ENCODE measurements around the gene FBXL15. TPM values are rescaled to one million over a fixed set of nuclear protein-coding genes. Genes with fewer than 3 reads are reported as not detected.

The FBXL15 gene
- total RNA-seq, 1 donor from 2014 or later, result 9.8 TPM

DNA sequence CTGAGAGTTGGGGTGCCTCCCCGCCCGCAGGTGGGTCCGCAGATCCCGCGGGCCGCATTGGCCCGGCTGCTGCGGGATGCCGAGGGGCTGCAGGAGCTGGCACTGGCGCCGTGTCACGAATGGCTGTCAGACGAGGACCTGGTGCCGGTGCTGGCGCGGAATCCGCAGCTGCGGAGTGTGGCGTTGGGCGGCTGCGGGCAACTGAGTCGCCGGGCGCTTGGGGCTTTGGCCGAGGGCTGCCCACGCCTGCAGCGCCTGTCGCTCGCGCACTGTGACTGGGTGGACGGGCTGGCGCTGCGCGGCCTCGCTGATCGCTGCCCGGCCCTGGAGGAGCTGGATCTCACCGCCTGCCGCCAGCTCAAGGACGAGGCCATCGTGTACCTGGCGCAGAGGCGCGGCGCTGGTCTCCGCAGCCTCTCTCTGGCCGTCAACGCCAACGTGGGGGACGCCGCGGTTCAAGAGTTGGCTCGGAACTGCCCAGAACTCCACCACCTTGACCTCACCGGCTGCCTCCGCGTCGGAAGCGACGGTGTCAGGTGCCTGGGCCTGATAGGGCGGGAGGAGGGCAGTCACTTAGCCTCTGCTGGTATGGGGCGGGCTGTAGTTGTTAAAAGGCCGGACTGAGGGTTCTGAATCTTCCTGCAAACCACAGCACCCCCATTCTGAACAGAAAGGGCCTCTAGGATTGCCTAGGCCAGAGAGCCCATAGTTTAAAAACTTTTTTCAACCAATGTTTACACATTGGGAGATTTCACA, 1.3 kb downstream of the FBXL15 start:
- Mint-ChIP-seq H3K9me3 (ENCODE audit: unreplicated experiment) (no peaks in the 10 kb centered on the region), H3K4me3 (ENCODE audit: unreplicated experiment) (peak overlapping the region; percentile 96), H3K27me3 (ENCODE audit: unreplicated experiment) (peaks cover 13% of the 10 kb centered on the region), H3K36me3 (ENCODE audit: unreplicated experiment) (peaks cover 1% of the 10 kb centered on the region), H3K4me1 (ENCODE audit: unreplicated experiment) (peaks cover 33% of the 10 kb centered on the region), H3K27ac (ENCODE audit: unreplicated experiment) (peak overlapping the region; percentile 31)
- DNase-seq (ENCODE audit: extremely low spot score, unreplicated experiment), result no peak
- TF ChIP-seq, protein P1, sequence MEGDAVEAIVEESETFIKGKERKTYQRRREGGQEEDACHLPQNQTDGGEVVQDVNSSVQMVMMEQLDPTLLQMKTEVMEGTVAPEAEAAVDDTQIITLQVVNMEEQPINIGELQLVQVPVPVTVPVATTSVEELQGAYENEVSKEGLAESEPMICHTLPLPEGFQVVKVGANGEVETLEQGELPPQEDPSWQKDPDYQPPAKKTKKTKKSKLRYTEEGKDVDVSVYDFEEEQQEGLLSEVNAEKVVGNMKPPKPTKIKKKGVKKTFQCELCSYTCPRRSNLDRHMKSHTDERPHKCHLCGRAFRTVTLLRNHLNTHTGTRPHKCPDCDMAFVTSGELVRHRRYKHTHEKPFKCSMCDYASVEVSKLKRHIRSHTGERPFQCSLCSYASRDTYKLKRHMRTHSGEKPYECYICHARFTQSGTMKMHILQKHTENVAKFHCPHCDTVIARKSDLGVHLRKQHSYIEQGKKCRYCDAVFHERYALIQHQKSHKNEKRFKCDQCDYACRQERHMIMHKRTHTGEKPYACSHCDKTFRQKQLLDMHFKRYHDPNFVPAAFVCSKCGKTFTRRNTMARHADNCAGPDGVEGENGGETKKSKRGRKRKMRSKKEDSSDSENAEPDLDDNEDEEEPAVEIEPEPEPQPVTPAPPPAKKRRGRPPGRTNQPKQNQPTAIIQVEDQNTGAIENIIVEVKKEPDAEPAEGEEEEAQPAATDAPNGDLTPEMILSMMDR (IDR thresholded peaks at IDR 0.05), result no peak

DNA sequence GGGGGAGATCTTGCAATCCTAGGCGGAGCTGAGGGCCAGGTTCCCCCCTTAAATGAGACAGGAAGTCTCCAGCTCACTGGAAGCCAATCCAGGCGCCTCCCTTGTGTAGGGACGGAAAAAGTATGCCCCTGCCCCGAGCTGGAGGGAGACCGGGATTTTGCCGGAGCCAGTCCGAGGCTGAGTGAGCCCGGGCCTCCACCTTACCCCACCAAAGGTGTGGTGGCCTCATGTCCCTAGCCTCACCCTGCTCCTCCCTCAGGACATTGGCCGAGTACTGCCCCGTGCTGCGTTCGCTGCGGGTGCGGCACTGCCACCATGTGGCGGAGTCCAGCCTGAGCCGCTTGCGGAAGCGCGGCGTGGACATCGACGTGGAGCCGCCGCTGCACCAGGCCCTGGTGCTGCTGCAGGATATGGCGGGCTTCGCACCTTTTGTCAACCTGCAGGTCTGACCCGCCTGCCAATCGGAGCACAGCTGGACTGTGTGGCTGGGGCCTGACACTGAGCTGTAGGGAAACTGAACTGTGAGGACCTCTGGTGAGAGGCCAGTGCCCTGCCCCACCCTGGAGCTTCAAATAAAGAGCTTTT, 2.0 kb downstream of the FBXL15 start:
- peak overlapping the region; percentile 31 for H3K27ac Mint-ChIP-seq (ENCODE audit: unreplicated experiment)
- no peaks in the 10 kb centered on the region for H3K9me3 Mint-ChIP-seq (ENCODE audit: unreplicated experiment)
- DNase-seq (ENCODE audit: extremely low spot score, unreplicated experiment), result peak; percentile 88
- peaks cover 7% of the 10 kb centered on the region for H3K27me3 Mint-ChIP-seq (ENCODE audit: unreplicated experiment)
- peaks cover 1% of the 10 kb centered on the region for H3K36me3 Mint-ChIP-seq (ENCODE audit: unreplicated experiment)
- H3K4me3 Mint-ChIP-seq (ENCODE audit: unreplicated experiment), result peak overlapping the region; percentile 96
- TF ChIP-seq, protein P1 (IDR thresholded peaks at IDR 0.05), result peak; percentile 79
- peaks cover 33% of the 10 kb centered on the region for H3K4me1 Mint-ChIP-seq (ENCODE audit: unreplicated experiment)

DNA sequence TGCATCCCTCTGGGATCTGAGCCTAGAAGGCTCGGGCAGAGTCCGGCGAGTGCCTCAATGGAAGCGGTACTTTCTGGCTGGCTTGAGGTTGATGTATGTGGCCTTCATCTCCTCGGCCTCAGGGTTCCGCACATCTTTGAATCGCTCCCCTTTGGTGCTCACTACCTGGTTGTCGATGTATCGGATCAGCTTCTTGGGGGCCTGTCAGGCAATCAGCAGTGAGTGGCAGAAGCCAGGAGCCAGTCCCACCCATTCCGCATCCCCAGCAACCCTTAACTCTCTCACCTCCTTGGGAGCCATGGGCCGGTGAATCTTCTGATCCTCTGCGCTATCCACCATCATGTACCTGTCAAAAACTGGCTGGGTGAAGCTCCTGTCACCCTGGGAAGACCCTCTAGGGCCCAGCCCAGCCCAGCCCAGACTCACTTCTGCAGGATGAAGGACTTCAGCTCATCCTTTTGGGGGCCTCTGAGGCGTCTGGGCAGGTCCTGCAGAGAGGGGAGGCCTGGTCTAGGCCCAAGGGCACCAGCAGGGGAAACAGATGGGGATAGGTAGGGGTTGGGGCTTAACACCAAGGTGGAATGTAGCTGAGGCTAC, 2.8 kb downstream of the FBXL15 start:
- TF ChIP-seq, protein P1 (IDR thresholded peaks at IDR 0.05), result no peak
- Mint-ChIP-seq H3K27me3 (ENCODE audit: unreplicated experiment) (no peaks in the 10 kb centered on the region), H3K27ac (ENCODE audit: unreplicated experiment) (no peak overlapping the region), H3K4me1 (ENCODE audit: unreplicated experiment) (peaks cover 33% of the 10 kb centered on the region), H3K4me3 (ENCODE audit: unreplicated experiment) (no peak overlapping the region), H3K36me3 (ENCODE audit: unreplicated experiment) (peaks cover 1% of the 10 kb centered on the region), H3K9me3 (ENCODE audit: unreplicated experiment) (no peaks in the 10 kb centered on the region)
- DNase-seq (ENCODE audit: extremely low spot score, unreplicated experiment), result no peak

DNA sequence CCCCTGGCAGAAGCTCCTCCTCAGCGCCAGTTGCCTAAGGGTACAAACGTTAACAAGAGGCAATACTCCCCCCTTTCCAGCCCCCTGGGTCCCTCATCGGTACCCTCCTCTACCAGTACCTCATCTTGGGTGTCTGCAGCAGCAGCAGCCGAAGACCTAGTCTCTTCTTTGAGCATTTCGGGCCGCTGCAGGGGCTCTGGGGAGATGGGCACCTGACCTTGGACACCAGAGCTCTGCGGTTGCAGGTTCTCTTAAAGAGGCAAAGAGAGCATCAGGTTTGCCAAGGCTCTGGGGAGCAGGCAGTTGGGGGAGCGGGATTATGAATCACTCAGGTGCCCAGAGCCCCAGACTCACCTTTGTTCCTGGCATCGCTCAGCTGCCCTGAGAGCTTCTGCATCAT, 3.5 kb downstream of the FBXL15 start:
- TF ChIP-seq, protein P1 (IDR thresholded peaks at IDR 0.05), result no peak
- no peak overlapping the region for H3K27ac Mint-ChIP-seq (ENCODE audit: unreplicated experiment)
- peaks cover 1% of the 10 kb centered on the region for H3K36me3 Mint-ChIP-seq (ENCODE audit: unreplicated experiment)
- no peaks in the 10 kb centered on the region for H3K27me3 Mint-ChIP-seq (ENCODE audit: unreplicated experiment)
- H3K9me3 Mint-ChIP-seq (ENCODE audit: unreplicated experiment), result no peaks in the 10 kb centered on the region
- H3K4me1 Mint-ChIP-seq (ENCODE audit: unreplicated experiment), result peaks cover 31% of the 10 kb centered on the region
- H3K4me3 Mint-ChIP-seq (ENCODE audit: unreplicated experiment), result no peak overlapping the region
- peak; percentile 80 for DNase-seq (ENCODE audit: extremely low spot score, unreplicated experiment)

DNA sequence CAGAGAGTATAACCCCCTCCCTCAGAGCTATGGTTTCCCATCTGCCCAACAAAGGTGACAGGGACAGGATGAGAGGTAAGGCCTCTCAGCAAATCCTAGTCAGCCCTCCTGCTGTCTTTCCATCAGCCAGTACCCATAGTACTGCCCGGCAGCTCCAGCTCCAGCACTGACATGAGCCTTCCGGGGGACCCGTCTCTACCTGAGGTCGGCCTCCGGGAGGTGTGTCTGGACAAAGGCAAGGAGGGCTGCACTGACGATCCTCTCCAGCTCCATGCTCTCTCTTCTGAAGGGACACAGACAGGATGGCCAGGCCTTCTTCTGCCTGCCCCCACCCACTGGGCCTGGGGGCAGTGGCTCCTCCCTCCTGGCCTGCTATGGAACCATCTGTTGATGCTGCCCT, 4.3 kb downstream of the FBXL15 start:
- H3K9me3 Mint-ChIP-seq (ENCODE audit: unreplicated experiment), result no peaks in the 10 kb centered on the region
- TF ChIP-seq, protein P1 (IDR thresholded peaks at IDR 0.05), result no peak
- peaks cover 24% of the 10 kb centered on the region for H3K4me1 Mint-ChIP-seq (ENCODE audit: unreplicated experiment)
- H3K27me3 Mint-ChIP-seq (ENCODE audit: unreplicated experiment), result no peaks in the 10 kb centered on the region
- H3K4me3 Mint-ChIP-seq (ENCODE audit: unreplicated experiment), result no peak overlapping the region
- DNase-seq (ENCODE audit: extremely low spot score, unreplicated experiment), result no peak
- H3K27ac Mint-ChIP-seq (ENCODE audit: unreplicated experiment), result no peak overlapping the region
- H3K36me3 Mint-ChIP-seq (ENCODE audit: unreplicated experiment), result peaks cover 1% of the 10 kb centered on the region
